HG03025 (cell line): ENCODE results near the gene PUM2.

ENCODE experiments used
- ATAC-seq: cut with Tn5 transposase; IDR thresholded peaks from one replicate; pipeline ENCODE4 v1.9.1; 2021; ENCODE audit warnings: mild to moderate bottlenecking, moderate library complexity; ENCODE audit not compliant: unreplicated experiment, low FRiP score

PUM2 gene

GRCh38 chr2:20207051-20207450 lies 143.6 kb downstream of the PUM2 start:
- ATAC-seq, result peak; percentile 55

GRCh38 chr2:20205915-20206524 lies 144.6 kb downstream of the PUM2 start:
- no peak for ATAC-seq

- ATAC-seq, result no peak
Observed at GRCh38 chr2:20205069-20205468, 145.6 kb downstream of the PUM2 start.

GRCh38 chr2:20203521-20204225 lies 147.0 kb downstream of the PUM2 start:
- ATAC-seq, result no peak

GRCh38 chr2:20203072-20203471 lies 147.6 kb downstream of the PUM2 start:
- no peak for ATAC-seq

- ATAC-seq, result no peak
Observed at GRCh38 chr2:20201671-20202070, 149.0 kb downstream of the PUM2 start.

- ATAC-seq, result no peak
Observed at GRCh38 chr2:20200697-20201555, 149.7 kb downstream of the PUM2 start.

- ATAC-seq, result no peak
Observed at GRCh38 chr2:20199633-20200270, 150.9 kb downstream of the PUM2 start.

GRCh38 chr2:20198796-20199632 lies 151.6 kb downstream of the PUM2 start:
- no peak for ATAC-seq
